B cell (primary cell): ENCODE results near the gene PTX3. TPM values are rescaled to one million over a fixed set of nuclear protein-coding genes. Genes with fewer than 3 reads are reported as not detected.

Source experiments
- ATAC-seq: fragments of 200-7000 bp; cut with Tn5 transposase; one replicate; pipeline ENCODE4 v1.10.0; 2021; ENCODE audit warnings: low read depth, mild to moderate bottlenecking, moderate number of reproducible peaks, moderate library complexity
- CTCF ChIA-PET: fragments of 350-600 bp; sonication (Branson Sonifier 250); formaldehyde crosslinking; loops from one replicate; lab custom pipeline; 2021; ENCODE audit warnings: antibody characterized with exemption, inconsistent platforms; lab: Charles Lee
- POLR2A ChIA-PET: fragments of 350-600 bp; sonication (Branson Sonifier 250); formaldehyde crosslinking; loops from one replicate; lab custom pipeline; 2021; ENCODE audit warnings: antibody characterized with exemption; lab: Charles Lee
- DNase-seq: peaks from one replicate; pipeline ENCODE4 v3.0.0; 2013
- H2AFZ ChIP-seq: 2 replicates; pipeline ENCODE4 v1.6.1; 2012; ENCODE audit warnings: mild to moderate bottlenecking, low read depth, low read length; ENCODE audit not compliant: insufficient read depth, poor library complexity, severe bottlenecking
- H3K27ac ChIP-seq, 2 donors: 1 replicate in 1 of 2; 2 replicates in 1 of 2; pipeline ENCODE4 v1.5.1; 2012 to 2013; ENCODE audit warnings: low read length in 2 of 2, mild to moderate bottlenecking in 2 of 2, moderate library complexity in 1 of 2
- H3K27me3 ChIP-seq, 4 experiments: fragments of 200-600 bp in 1 of 4; sonication (generic) in 1 of 4; replicated peaks in 1 of 4; 1 replicate in 2 of 4; 2 replicates in 2 of 4; pipeline versions ENCODE4 v1.6.1 to v1.7.0; 2013 to 2016; ENCODE audit warnings: low read length in 3 of 4, mild to moderate bottlenecking in 2 of 4, mixed read lengths in 1 of 4, moderate library complexity in 1 of 4; ENCODE audit not compliant: insufficient read depth in 4 of 4, control insufficient read depth in 3 of 4; ENCODE audit errors: control extremely low read depth in 1 of 4
- H3K36me3 ChIP-seq, 2 experiments: replicated peaks in 1 of 2; 1 replicate in 1 of 2; 2 replicates in 1 of 2; pipeline versions ENCODE4 v1.6.1 to v1.7.1; 2013; ENCODE audit warnings: low read length in 1 of 2; ENCODE audit not compliant: insufficient read depth in 2 of 2, control insufficient read depth in 1 of 2; ENCODE audit errors: control extremely low read depth in 1 of 2, extremely low read depth in 1 of 2
- H3K4me1 ChIP-seq, 2 donors: fragments of 200-600 bp in 1 of 2; sonication (generic) in 1 of 2; 1 replicate in 1 of 2; 2 replicates in 1 of 2; pipeline versions ENCODE4 v1.5.1 to v1.6.1; 2013 to 2017; ENCODE audit warnings: low read length in 2 of 2; ENCODE audit not compliant: control insufficient read depth in 2 of 2, insufficient read depth in 2 of 2
- H3K4me2 ChIP-seq: replicated peaks from 2 replicates; pipeline ENCODE3; 2012; ENCODE audit warnings: mild to moderate bottlenecking, low read depth, low read length; ENCODE audit not compliant: poor library complexity, severe bottlenecking
- H3K4me3 ChIP-seq, 5 experiments: fragments of 200-600 bp in 1 of 5; sonication (generic) in 1 of 5; 1 replicate in 3 of 5; 2 replicates in 2 of 5; pipeline versions ENCODE4 v1.5.1 to v1.7.0; 2011 to 2016; ENCODE audit warnings: low read length in 4 of 5, mild to moderate bottlenecking in 4 of 5, low read depth in 2 of 5, control low read depth in 1 of 5, moderate library complexity in 1 of 5; ENCODE audit not compliant: insufficient read depth in 1 of 5; ENCODE audit errors: control extremely low read depth in 1 of 5, extremely low read depth in 1 of 5
- H3K79me2 ChIP-seq: fragments of 200-600 bp; sonication (generic); one replicate; pipeline ENCODE4 v1.6.0; 2016; ENCODE audit warnings: low read length; ENCODE audit not compliant: control insufficient read depth, insufficient read depth
- H3K9ac ChIP-seq: fragments of 200-600 bp; sonication (generic); 2 replicates; pipeline ENCODE4 v1.6.1; 2017; ENCODE audit warnings: mild to moderate bottlenecking, low read length, moderate library complexity
- H3K9me3 ChIP-seq, 3 donors: one replicate each; pipeline versions ENCODE4 v1.6.1 to v1.7.1; 2013; ENCODE audit warnings: low read length in 2 of 3; ENCODE audit not compliant: control insufficient read depth in 2 of 3, insufficient read depth in 1 of 3; ENCODE audit errors: control extremely low read depth in 1 of 3
- H4K20me1 ChIP-seq: 2 replicates; pipeline ENCODE4 v1.6.0; 2012; ENCODE audit warnings: mild to moderate bottlenecking, low read length; ENCODE audit not compliant: insufficient read depth, control insufficient read depth, poor library complexity, severe bottlenecking
- H3K27ac Mint-ChIP-seq: one replicate; pipeline ENCODE4 v1.8.0; 2021; ENCODE audit warnings: mixed read lengths
- H3K27me3 Mint-ChIP-seq: one replicate; pipeline ENCODE4 v1.8.0; 2021; ENCODE audit warnings: mixed read lengths
- H3K4me1 Mint-ChIP-seq: one replicate; pipeline ENCODE4 v1.8.0; 2021; ENCODE audit warnings: mixed read lengths
- H3K4me3 Mint-ChIP-seq: one replicate; pipeline ENCODE4 v1.8.0; 2021; ENCODE audit warnings: mixed read lengths
- H3K9me3 Mint-ChIP-seq: one replicate; pipeline ENCODE4 v1.8.0; 2022; ENCODE audit warnings: mixed read lengths; ENCODE audit not compliant: insufficient read depth
- CTCF ChIP-seq: fragments of 200-600 bp; IDR thresholded peaks from one replicate; pipeline ENCODE4 v1.8.0; 2022; ENCODE audit warnings: antibody characterized with exemption, mild to moderate bottlenecking
- EZH2 ChIP-seq: IDR thresholded peaks from 2 replicates; pipeline ENCODE4 v1.6.1; 2012; ENCODE audit warnings: borderline replicate concordance, low read depth, mild to moderate bottlenecking, moderate library complexity, low read length; ENCODE audit not compliant: insufficient read depth, poor library complexity, severe bottlenecking
- WGBS: methylation state at CpG from one replicate; pipeline ENCODE4 v1.1.5; 2013; ENCODE audit warnings: missing lambda C conversion rate; ENCODE audit not compliant: insufficient coverage; 5-methylcytosine and 5-hydroxymethylcytosine counted together
- intact Hi-C: fragments of 100-400 bp; cut with micrococcal nuclease; formaldehyde crosslinking; loops from one replicate; pipeline ENCODE4 v1.10.0; 2022
- polyA plus RNA-seq: library from polyadenylated mRNA; depleted of rRNA; stranded (reverse); fragments of >200 nt; gene quantifications from 2 replicates; pipeline ENCODE4 v1.2.3, GENCODE V29; 2012
- total RNA-seq, 2 donors: library from RNA; stranded (reverse); fragments of 120-200 nt in 1 of 2; gene quantifications; 1 replicate in 1 of 2; 2 replicates in 1 of 2; pipeline versions ENCODE4 v1.2.3 to v1.2.4, GENCODE V29; 2013 to 2022

The PTX3 gene
- total and polyA plus RNA-seq, 2 donors (not counting 1 experiment from before 2014, with no cell fraction given), result 0.37 to 0.40 TPM

- ChIA-PET POLR2A (no interaction called here), CTCF (no interaction called here)
- peaks cover 17% of the 10 kb centered on the region for H3K27me3 Mint-ChIP-seq
- intact Hi-C loops, result no loop called here
- no peaks in the 10 kb centered on the region for H3K79me2 ChIP-seq
- no peak for TF ChIP-seq EZH2
- TF ChIP-seq CTCF, result no peak
- H3K27ac ChIP-seq, result no peak overlapping the region
- no peak for ATAC-seq
- H2AFZ ChIP-seq, result no peak overlapping the region
- H3K4me3 Mint-ChIP-seq, result no peak overlapping the region
- no peak overlapping the region for H3K4me3 ChIP-seq
- no peak overlapping the region for H3K27ac Mint-ChIP-seq
- no peak overlapping the region for H3K9ac ChIP-seq
- H3K36me3 ChIP-seq, result no peaks in the 10 kb centered on the region
- no peak overlapping the region for H3K4me2 ChIP-seq
- H3K27me3 ChIP-seq, result peaks cover 0 to 16% (median 11%) of the 10 kb centered on the region in 4 experiments
- peaks cover 9 to 12% of the 10 kb centered on the region in 2 donors for H3K4me1 ChIP-seq
- peaks cover 7% of the 10 kb centered on the region for H3K4me1 Mint-ChIP-seq
- no peaks in the 10 kb centered on the region for H3K9me3 Mint-ChIP-seq
- WGBS, result 100% methylated on average over 1 of the region's 2 CpGs
- H4K20me1 ChIP-seq, result no peaks in the 10 kb centered on the region
- no peak for DNase-seq
- no peaks in the 10 kb centered on the region for H3K9me3 ChIP-seq
Observed at GRCh38 chr3:157441102-157441624, 4.5 kb downstream of the PTX3 start.

GRCh38 chr3:157442729-157443128 is 6.1 kb downstream of the PTX3 start:
- POLR2A ChIA-PET, result no interaction called here
- no peak for DNase-seq
- CTCF ChIA-PET, result no interaction called here

More at GRCh38 chr3:157442729-157443128, 6.1 kb downstream of the PTX3 start:
- Histone ChIP-seq H3K9ac (no peak overlapping the region), H3K79me2 (no peaks in the 10 kb centered on the region), H3K36me3 (no peaks in the 10 kb centered on the region), H3K27ac (no peak overlapping the region), H3K9me3 (no peaks in the 10 kb centered on the region), H3K27me3 (peaks cover 0 to 7% (median 5%) of the 10 kb centered on the region in 4 experiments), H3K4me2 (no peak overlapping the region), H4K20me1 (no peaks in the 10 kb centered on the region), H2AFZ (no peak overlapping the region), H3K4me3 (no peak overlapping the region), H3K4me1 (peaks cover 7 to 9% of the 10 kb centered on the region in 2 donors)
- 100% methylated on average over 2 of the region's 2 CpGs for WGBS
- no peak overlapping the region for H3K27ac Mint-ChIP-seq
- no peak for ATAC-seq
- no peaks in the 10 kb centered on the region for H3K9me3 Mint-ChIP-seq
- no peak overlapping the region for H3K4me3 Mint-ChIP-seq
- intact Hi-C loops, result no loop called here
- no peaks in the 10 kb centered on the region for H3K4me1 Mint-ChIP-seq
- H3K27me3 Mint-ChIP-seq, result peaks cover 8% of the 10 kb centered on the region
- TF ChIP-seq CTCF (no peak), EZH2 (no peak)
